Small intestine (tissue), 7 donors: ENCODE data around the gene CEP152. TPM values are rescaled to one million over a fixed set of nuclear protein-coding genes. Genes with fewer than 3 reads are reported as not detected.

Source experiments
- DNase-seq, 2 donors: peaks; one replicate each; pipeline versions ENCODE4 v3.0.0 to v3.0.0-alpha.2; 2013
- FAIRE-seq: peaks from 2 replicates; lab custom pipeline; 2012; peaks lifted over from hg19 to GRCh38; lab: Jason Lieb, UNC
- H3K27ac ChIP-seq, 3 donors: one replicate each; pipeline ENCODE4 v1.5.1; 2013; ENCODE audit warnings: low read length in 2 of 3, mild to moderate bottlenecking in 2 of 3, control low read depth in 1 of 3, inconsistent platforms in 1 of 3, low read depth in 1 of 3, moderate library complexity in 1 of 3
- H3K27me3 ChIP-seq, 3 donors: one replicate each; pipeline ENCODE4 v1.6.1; 2013; ENCODE audit warnings: low read length in 3 of 3, inconsistent platforms in 1 of 3; ENCODE audit not compliant: control insufficient read depth in 3 of 3, insufficient read depth in 3 of 3
- H3K36me3 ChIP-seq, 3 donors: one replicate each; pipeline ENCODE4 v1.6.1; 2013; ENCODE audit warnings: low read length in 3 of 3, inconsistent platforms in 1 of 3, low read depth in 1 of 3, mild to moderate bottlenecking in 1 of 3, moderate library complexity in 1 of 3; ENCODE audit not compliant: control insufficient read depth in 3 of 3, insufficient read depth in 2 of 3
- H3K4me1 ChIP-seq, 3 donors: one replicate each; pipeline ENCODE4 v1.6.1; 2013; ENCODE audit warnings: low read length in 2 of 3, inconsistent platforms in 1 of 3, low read depth in 1 of 3, mild to moderate bottlenecking in 1 of 3, moderate library complexity in 1 of 3; ENCODE audit not compliant: control insufficient read depth in 3 of 3, insufficient read depth in 2 of 3
- H3K4me3 ChIP-seq, 3 donors: one replicate each; pipeline ENCODE4 v1.5.1; 2013; ENCODE audit warnings: low read length in 3 of 3, control low read depth in 1 of 3, inconsistent platforms in 1 of 3, low read depth in 1 of 3, mild to moderate bottlenecking in 1 of 3, moderate library complexity in 1 of 3
- H3K9me3 ChIP-seq, 2 donors: one replicate each; pipeline ENCODE4 v1.6.1; 2013; ENCODE audit warnings: low read depth in 1 of 2, low read length in 1 of 2; ENCODE audit not compliant: control insufficient read depth in 2 of 2, insufficient read depth in 1 of 2
- WGBS, 3 donors: extraction: QIAGEN DNeasy Blood & Tissue Kit; methylation state at CpG; one replicate each; pipeline ENCODE4 v1.1.7; 2013; 5-methylcytosine and 5-hydroxymethylcytosine counted together
- polyA plus RNA-seq, 4 donors: library from polyadenylated mRNA; stranded (reverse) in 3 of 4; unstranded in 1 of 4; fragments of 200-250 nt in 3 of 4; fragments of 120-200 nt in 1 of 4; gene quantifications; one replicate each; pipeline versions ENCODE4 v1.2.1 to v1.2.3, GENCODE V29; 2013
- donor health status: healthy with polysubstance abuse.
- donor health status: control.
- donor health status: control.
- donor health status: Bipolar disorder and iron deficiency.
- donor health status: healthy.

CEP152 gene
- polyA plus RNA-seq, 4 donors = 1.1 to 5.8 (median 1.6) TPM

DNA sequence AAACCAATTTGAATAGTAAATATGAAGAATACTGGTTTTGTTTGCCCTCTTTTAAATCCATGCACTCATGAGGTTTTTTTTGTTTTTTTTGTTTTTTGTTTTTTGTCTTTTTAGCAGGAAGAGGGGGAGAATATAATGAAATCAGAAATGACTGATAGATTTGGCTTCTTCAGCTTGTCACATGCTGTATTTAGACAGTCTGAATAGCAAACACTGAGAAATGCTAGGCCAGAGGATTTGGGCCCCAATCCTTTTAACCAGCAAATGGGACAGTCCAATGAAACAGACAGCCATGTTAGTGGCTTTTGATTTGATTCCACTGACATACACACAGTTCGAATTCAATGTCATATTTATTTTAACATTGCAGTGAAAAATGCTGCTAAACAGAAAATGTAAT is 14.2 kb upstream of the CEP152 start:
- no peaks in the 10 kb centered on the region for H3K4me1 ChIP-seq
- WGBS, 3 donors = 74 to 79% (median 79%) methylated on average over 1 of the region's 1 CpG
- H3K4me3 ChIP-seq = no peak overlapping the region
- H3K27me3 ChIP-seq = no peaks in the 10 kb centered on the region
- FAIRE-seq (no peak), DNase-seq (no peak)
- H3K36me3 ChIP-seq = no peaks in the 10 kb centered on the region
- no peaks in the 10 kb centered on the region for H3K9me3 ChIP-seq
- H3K27ac ChIP-seq = no peak overlapping the region

DNA sequence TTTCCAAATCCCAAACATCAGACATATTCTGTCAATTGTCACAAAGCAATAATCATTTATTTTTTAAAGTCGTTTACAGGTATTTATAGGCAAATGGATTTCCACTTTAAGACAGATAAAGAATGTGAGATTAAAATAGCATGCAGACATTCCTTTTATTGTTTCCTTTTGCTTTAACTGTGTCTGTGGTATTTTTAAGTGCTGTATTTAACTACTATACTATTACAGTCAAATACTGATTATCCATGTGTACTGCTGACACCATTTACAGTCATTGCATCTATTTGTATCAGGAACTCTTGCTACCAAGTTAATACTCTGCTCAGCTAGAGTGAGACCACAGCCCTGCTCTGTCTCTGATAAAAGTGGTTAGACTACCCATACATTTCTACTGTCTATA is 12.8 kb upstream of the CEP152 start:
- no peak for DNase-seq
- H3K27me3 ChIP-seq = no peaks in the 10 kb centered on the region
- no peak for FAIRE-seq
- WGBS, 3 donors = 27 to 60% (median 40%) methylated on average over 1 of the region's 1 CpG
- H3K27ac ChIP-seq = no peak overlapping the region
- H3K4me3 ChIP-seq = no peak overlapping the region
- no peaks in the 10 kb centered on the region for H3K36me3 ChIP-seq
- no peaks in the 10 kb centered on the region for H3K9me3 ChIP-seq
- H3K4me1 ChIP-seq = no peaks in the 10 kb centered on the region

DNA sequence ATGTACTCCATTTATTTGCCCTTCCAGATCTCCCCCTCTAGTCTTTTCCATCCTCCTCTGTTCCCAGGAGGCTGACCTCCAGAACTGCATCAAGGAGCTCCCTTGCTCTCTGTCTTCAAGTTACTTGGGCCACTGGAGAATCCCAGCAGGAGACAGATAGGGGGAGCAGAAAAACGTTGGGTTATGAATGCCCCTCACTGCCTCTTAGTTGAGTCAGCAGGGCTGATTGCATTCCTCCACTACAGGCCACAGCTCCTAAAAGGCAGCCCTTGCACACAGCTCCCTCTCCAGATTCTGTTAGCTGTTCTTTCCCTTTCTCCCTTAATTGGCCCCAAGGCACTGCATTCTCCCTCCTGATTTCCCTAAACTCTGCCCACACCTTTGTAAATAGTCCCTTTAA is 12.4 kb upstream of the CEP152 start:
- Histone ChIP-seq H3K27ac (no peak overlapping the region), H3K4me1 (no peaks in the 10 kb centered on the region), H3K4me3 (no peak overlapping the region), H3K9me3 (no peaks in the 10 kb centered on the region), H3K27me3 (no peaks in the 10 kb centered on the region), H3K36me3 (no peaks in the 10 kb centered on the region)
- 6 to 15% (median 11%) methylated on average over 1 of the region's 1 CpG for WGBS, 3 donors
- FAIRE-seq = no peak
- no peak for DNase-seq

DNA sequence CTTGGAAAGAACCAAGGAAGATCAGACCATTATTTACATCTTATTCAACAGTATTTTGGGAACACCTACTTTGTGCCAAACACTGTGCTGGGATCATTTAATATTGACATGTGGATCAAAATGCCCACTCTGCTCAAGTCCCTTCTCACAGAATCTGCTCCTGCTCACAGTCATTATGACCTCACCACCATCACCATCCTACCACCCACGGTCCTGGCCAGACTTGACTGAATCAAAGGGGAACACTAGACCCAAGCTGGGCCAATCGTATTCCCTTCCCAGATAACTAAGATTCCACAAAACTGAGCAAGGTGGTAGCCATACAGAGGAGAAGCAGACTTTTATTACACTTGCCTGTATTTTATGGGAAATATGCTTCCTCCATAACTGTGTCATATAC is 3.4 kb upstream of the CEP152 start:
- no peaks in the 10 kb centered on the region for H3K27me3 ChIP-seq
- H3K9me3 ChIP-seq = no peaks in the 10 kb centered on the region
- no peak overlapping the region for H3K27ac ChIP-seq
- H3K4me1 ChIP-seq = peaks cover 2 to 4% (median 4%) of the 10 kb centered on the region in 3 donors
- DNase-seq = no peak
- H3K36me3 ChIP-seq = no peaks in the 10 kb centered on the region
- WGBS, 3 donors = 79 to 88% (median 84%) methylated on average over 2 of the region's 2 CpGs
- H3K4me3 ChIP-seq = no peak overlapping the region
- FAIRE-seq = no peak

DNA sequence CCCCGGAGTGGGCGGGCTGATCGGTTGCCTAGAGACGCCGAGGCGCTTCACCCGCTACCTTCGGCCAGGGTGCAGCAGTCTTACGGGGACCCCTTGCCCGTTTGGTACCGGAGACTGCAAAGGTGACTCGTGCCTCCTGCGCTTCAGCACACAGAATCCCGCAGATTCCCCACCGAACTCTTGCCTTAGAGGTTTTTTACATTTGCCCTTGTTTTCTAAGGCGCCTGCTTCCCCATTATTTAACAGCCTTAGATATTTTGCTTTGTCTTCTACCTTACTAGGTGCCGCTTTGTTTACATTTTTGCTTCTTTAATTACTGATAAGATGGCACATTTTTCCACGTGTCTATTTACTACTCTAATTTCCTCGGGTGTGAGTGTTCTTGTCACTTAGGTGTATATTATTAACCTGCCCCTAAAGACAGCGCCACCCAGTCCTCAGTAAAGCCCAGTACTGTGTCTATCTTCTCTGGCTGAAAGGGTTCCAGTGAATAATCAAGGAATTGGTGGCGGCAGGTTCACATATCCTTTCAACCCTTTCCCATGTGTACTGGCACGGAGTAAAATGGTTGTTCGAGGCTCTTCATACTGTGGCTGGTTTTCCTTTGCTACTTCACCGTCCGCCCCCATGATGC is 573 bp upstream of the CEP152 start:
- no peaks in the 10 kb centered on the region for H3K27me3 ChIP-seq
- FAIRE-seq (no peak), DNase-seq (peak in 1 of 2 donors; percentile 35)
- no peaks in the 10 kb centered on the region for H3K9me3 ChIP-seq
- H3K4me3 ChIP-seq = peak overlapping the region; percentile 40 to 82 (median 78)
- H3K36me3 ChIP-seq = no peaks in the 10 kb centered on the region
- no peak overlapping the region for H3K27ac ChIP-seq
- H3K4me1 ChIP-seq = peaks cover 2 to 4% (median 4%) of the 10 kb centered on the region in 3 donors
- 4 to 8% (median 6%) methylated on average over 25 of the region's 25 CpGs for WGBS, 3 donors

DNA sequence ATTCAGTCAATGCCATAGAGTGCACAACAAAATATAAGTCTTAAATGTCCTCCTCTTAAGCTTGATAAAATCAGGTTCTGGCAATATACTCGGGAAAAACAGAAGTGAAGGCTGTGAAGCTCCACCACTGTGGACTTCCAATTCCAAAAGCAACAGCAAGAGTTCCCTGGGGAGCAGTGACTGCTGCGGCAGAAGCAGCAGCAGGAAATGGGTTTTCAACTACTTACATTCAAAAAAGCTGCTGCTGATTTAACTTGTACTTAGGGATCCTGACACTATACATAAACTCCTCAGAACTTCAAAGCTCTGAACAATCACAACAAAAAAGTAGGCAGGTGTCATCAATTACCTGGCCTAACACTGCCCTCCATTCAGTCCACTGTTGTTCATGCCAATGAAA is 4.7 kb downstream of the CEP152 start:
- no peaks in the 10 kb centered on the region for H3K36me3 ChIP-seq
- no peaks in the 10 kb centered on the region for H3K9me3 ChIP-seq
- no peaks in the 10 kb centered on the region for H3K27me3 ChIP-seq
- no peak overlapping the region for H3K27ac ChIP-seq
- FAIRE-seq = no peak
- H3K4me1 ChIP-seq = peaks cover 0 to 4% (median 4%) of the 10 kb centered on the region in 3 donors
- no peak for DNase-seq
- no peak overlapping the region for H3K4me3 ChIP-seq
- 66 to 80% (median 77%) methylated on average over 2 of the region's 2 CpGs for WGBS, 3 donors

DNA sequence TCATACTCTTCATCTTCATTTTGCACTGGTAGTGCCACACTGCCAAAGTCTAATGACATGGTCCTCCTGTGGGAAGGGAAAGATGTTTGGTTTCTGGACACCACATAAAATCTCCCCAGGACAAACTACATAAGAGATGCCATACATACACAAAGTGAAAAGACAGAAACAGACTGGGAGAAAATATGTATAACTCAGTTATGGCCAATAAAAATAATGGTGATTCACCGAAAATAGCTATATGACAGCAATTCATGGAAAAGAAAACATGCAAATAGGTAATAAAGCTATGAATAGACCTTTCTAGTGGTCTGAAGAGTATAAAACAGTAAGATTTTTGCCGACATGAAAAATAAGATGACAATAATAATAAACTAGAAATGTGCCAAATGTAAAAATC is 5.3 kb downstream of the CEP152 start:
- no peaks in the 10 kb centered on the region for H3K9me3 ChIP-seq
- WGBS, 3 donors = 47 to 87% (median 78%) methylated on average over 2 of the region's 2 CpGs
- H3K4me3 ChIP-seq = no peak overlapping the region
- FAIRE-seq (no peak), DNase-seq (no peak)
- H3K27ac ChIP-seq = no peak overlapping the region
- peaks cover 0 to 7% (median 4%) of the 10 kb centered on the region in 3 donors for H3K4me1 ChIP-seq
- H3K27me3 ChIP-seq = no peaks in the 10 kb centered on the region
- H3K36me3 ChIP-seq = no peaks in the 10 kb centered on the region

DNA sequence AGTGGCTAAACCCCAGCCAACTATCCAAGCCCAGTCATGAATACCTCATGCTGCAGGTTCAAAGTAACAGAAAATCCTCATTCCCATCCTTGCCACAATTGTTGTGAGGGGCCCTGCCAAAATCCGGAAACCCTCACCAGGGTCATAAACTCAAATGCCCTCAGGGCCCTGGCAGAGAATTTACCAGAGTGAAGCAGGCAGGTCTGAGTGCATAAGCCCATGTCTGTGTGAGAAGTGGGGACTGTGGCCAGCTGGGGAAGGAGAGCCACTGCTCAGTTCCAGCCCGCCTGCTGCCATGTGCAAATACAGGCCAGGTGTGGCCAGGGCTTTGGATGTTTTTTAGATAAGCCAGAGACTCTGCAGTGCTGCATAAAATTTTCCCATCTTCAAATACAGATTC is 7.0 kb downstream of the CEP152 start:
- DNase-seq = no peak
- WGBS, 3 donors = 82 to 91% (median 87%) methylated on average over 2 of the region's 2 CpGs
- no peak for FAIRE-seq
- Histone ChIP-seq H3K27me3 (no peaks in the 10 kb centered on the region), H3K9me3 (no peaks in the 10 kb centered on the region), H3K4me1 (peaks cover 0 to 3% (median 0%) of the 10 kb centered on the region in 3 donors), H3K27ac (no peak overlapping the region), H3K4me3 (no peak overlapping the region), H3K36me3 (no peaks in the 10 kb centered on the region)

DNA sequence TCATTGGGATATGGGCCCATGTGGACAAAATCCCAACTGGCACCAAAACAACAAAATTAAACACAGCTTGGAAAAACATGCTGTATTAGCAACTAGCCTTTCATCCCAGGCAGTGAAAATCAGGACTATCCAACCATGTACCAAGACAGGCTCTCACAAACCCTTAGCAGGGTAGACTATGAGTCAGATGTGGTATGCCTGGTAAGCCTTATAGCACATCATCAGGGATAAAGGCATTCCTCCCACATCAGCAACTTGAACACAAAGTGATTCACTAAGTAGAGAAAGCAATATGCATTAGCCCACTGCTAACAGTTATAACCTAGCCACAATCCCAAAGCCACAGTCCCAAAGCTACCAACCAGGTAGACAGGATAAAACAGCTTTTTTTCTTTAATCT is 8.0 kb downstream of the CEP152 start:
- FAIRE-seq (no peak), DNase-seq (no peak)
- Histone ChIP-seq H3K4me1 (peaks cover 0 to 3% (median 0%) of the 10 kb centered on the region in 3 donors), H3K9me3 (no peaks in the 10 kb centered on the region), H3K27ac (no peak overlapping the region), H3K4me3 (no peak overlapping the region), H3K36me3 (no peaks in the 10 kb centered on the region), H3K27me3 (no peaks in the 10 kb centered on the region)
